ENCODE measurements around the gene KCTD10. TPM values are rescaled to one million over a fixed set of nuclear protein-coding genes. Genes with fewer than 3 reads are reported as not detected.

The KCTD10 gene
- total and polyA plus RNA-seq, 4 donors: 4.2 to 20.1 (median 9.9) TPM

GRCh38 chr12:109521831-109522230 is 44.7 kb upstream of the KCTD10 start:
- TF ChIP-seq JUND (IDR thresholded peaks at IDR 0.05): no peak
- TF ChIP-seq, protein P1, sequence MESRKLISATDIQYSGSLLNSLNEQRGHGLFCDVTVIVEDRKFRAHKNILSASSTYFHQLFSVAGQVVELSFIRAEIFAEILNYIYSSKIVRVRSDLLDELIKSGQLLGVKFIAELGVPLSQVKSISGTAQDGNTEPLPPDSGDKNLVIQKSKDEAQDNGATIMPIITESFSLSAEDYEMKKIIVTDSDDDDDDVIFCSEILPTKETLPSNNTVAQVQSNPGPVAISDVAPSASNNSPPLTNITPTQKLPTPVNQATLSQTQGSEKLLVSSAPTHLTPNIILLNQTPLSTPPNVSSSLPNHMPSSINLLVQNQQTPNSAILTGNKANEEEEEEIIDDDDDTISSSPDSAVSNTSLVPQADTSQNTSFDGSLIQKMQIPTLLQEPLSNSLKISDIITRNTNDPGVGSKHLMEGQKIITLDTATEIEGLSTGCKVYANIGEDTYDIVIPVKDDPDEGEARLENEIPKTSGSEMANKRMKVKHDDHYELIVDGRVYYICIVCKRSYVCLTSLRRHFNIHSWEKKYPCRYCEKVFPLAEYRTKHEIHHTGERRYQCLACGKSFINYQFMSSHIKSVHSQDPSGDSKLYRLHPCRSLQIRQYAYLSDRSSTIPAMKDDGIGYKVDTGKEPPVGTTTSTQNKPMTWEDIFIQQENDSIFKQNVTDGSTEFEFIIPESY (IDR thresholded peaks at IDR 0.05): no peak
- TF ChIP-seq REST (IDR thresholded peaks at IDR 0.05): no peak
- TF ChIP-seq TAF1 (conservative IDR thresholded peaks at IDR 0.05): no peak
- TF ChIP-seq HNF4A (conservative IDR thresholded peaks at IDR 0.05): no peak
- no peak for TF ChIP-seq YY1 (IDR thresholded peaks at IDR 0.05)
- no peak for TF ChIP-seq SP1 (IDR thresholded peaks at IDR 0.05)
- no peak for TF ChIP-seq FOXA1 (IDR thresholded peaks at IDR 0.05)
- TF ChIP-seq EGR1 (IDR thresholded peaks at IDR 0.05; ENCODE audit: low read depth in 2 of 2): no peak
- no peak for TF ChIP-seq ATF3 (IDR thresholded peaks at IDR 0.05)
- no peak for TF ChIP-seq FOXA2 (IDR thresholded peaks at IDR 0.05)
- TF ChIP-seq GABPA (IDR thresholded peaks at IDR 0.05 in 1 of 2, conservative IDR thresholded peaks at IDR 0.05 in 1 of 2): no peak
- TF ChIP-seq, protein P2, sequence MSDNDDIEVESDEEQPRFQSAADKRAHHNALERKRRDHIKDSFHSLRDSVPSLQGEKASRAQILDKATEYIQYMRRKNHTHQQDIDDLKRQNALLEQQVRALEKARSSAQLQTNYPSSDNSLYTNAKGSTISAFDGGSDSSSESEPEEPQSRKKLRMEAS (IDR thresholded peaks at IDR 0.05): no peak
- TF ChIP-seq RXRA (IDR thresholded peaks at IDR 0.05): no peak
- no peaks in the 10 kb centered on the region for H3K4me1 ChIP-seq (ENCODE audit: control insufficient read depth in 4 of 4, insufficient read depth in 4 of 4, low read length in 3 of 4)
- no peak overlapping the region for H3K27ac ChIP-seq (ENCODE audit: low read depth in 1 of 2, low read length in 2 of 2)
- peaks cover 4 to 76% (median 51%) of the 10 kb centered on the region in 4 donors for H3K36me3 ChIP-seq (ENCODE audit: control insufficient read depth in 4 of 4, insufficient read depth in 3 of 4, low read depth in 1 of 4, low read length in 3 of 4)
- no peak for DNase-seq (ENCODE audit: low spot score)
- no peak overlapping the region for H3K4me3 ChIP-seq (ENCODE audit: low read depth in 1 of 3, low read length in 3 of 3)
- WGBS: 87% methylated on average over 10 of the region's 10 CpGs
- no peaks in the 10 kb centered on the region for H3K9me3 ChIP-seq (ENCODE audit: control insufficient read depth in 4 of 4, low read length in 3 of 4)
- H3K27me3 ChIP-seq (ENCODE audit: control insufficient read depth in 4 of 4, insufficient read depth in 4 of 4, low read length in 3 of 4): no peaks in the 10 kb centered on the region
- H3K9ac ChIP-seq (ENCODE audit: low read depth in 1 of 2, low read length in 2 of 2): no peak overlapping the region

DNA sequence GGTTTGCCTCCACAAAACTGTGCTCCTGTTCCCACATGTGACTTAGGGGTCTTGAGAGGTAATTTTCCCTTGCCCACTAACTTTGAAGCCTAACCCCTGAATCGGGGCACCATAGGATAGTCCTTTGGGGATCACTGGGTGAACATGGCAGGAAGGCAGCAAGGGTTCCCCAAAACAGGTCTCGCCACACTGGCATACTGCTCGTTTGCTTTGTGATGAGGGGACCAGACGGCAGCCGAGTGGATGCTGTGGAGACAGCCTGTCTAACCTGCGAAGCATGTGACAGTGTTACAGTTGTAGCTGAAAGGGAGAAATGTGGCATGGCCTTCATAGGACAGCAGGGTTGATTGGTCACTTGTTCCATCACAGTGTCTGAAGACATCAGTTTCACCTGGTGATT is 42.7 kb upstream of the KCTD10 start:
- no peak overlapping the region for H3K9ac ChIP-seq (ENCODE audit: low read depth in 1 of 2, low read length in 2 of 2)
- no peak for DNase-seq (ENCODE audit: low spot score)
- peak overlapping the region in 1 of 2 donors; percentile 68 for H3K27ac ChIP-seq (ENCODE audit: low read depth in 1 of 2, low read length in 2 of 2)
- TF ChIP-seq RXRA (IDR thresholded peaks at IDR 0.05) (no peak), EGR1 (IDR thresholded peaks at IDR 0.05; ENCODE audit: low read depth in 2 of 2) (no peak), JUND (IDR thresholded peaks at IDR 0.05) (no peak), SP1 (IDR thresholded peaks at IDR 0.05) (no peak), REST (IDR thresholded peaks at IDR 0.05) (no peak), RAD21 (IDR thresholded peaks at IDR 0.05) (no peak), YY1 (IDR thresholded peaks at IDR 0.05) (no peak), HNF4A (conservative IDR thresholded peaks at IDR 0.05) (no peak), GABPA (IDR thresholded peaks at IDR 0.05 in 1 of 2, conservative IDR thresholded peaks at IDR 0.05 in 1 of 2) (no peak), FOXA1 (IDR thresholded peaks at IDR 0.05) (no peak), NR2F2 (IDR thresholded peaks at IDR 0.05) (no peak), TAF1 (conservative IDR thresholded peaks at IDR 0.05) (no peak), HNF4G (IDR thresholded peaks at IDR 0.05) (no peak), ATF3 (IDR thresholded peaks at IDR 0.05) (no peak)
- TF ChIP-seq, protein P2 (IDR thresholded peaks at IDR 0.05): no peak
- TF ChIP-seq, protein P1 (IDR thresholded peaks at IDR 0.05): no peak

More for the DNA sequence above, 42.7 kb upstream of the KCTD10 start:
- no peaks in the 10 kb centered on the region for H3K4me1 ChIP-seq (ENCODE audit: control insufficient read depth in 4 of 4, insufficient read depth in 4 of 4, low read length in 3 of 4)
- H3K27me3 ChIP-seq (ENCODE audit: control insufficient read depth in 4 of 4, insufficient read depth in 4 of 4, low read length in 3 of 4): no peaks in the 10 kb centered on the region
- H3K9me3 ChIP-seq (ENCODE audit: control insufficient read depth in 4 of 4, low read length in 3 of 4): no peaks in the 10 kb centered on the region
- 81% methylated on average over 6 of the region's 6 CpGs for WGBS
- no peak overlapping the region for H3K4me3 ChIP-seq (ENCODE audit: low read depth in 1 of 3, low read length in 3 of 3)
- H3K36me3 ChIP-seq (ENCODE audit: control insufficient read depth in 4 of 4, insufficient read depth in 3 of 4, low read depth in 1 of 4, low read length in 3 of 4): peaks cover 4 to 71% (median 48%) of the 10 kb centered on the region in 4 donors
